Peyer's patch (tissue), 4 donors: Measurements from ENCODE around the gene ARID1A.

Experiments used
- POLR2A ChIP-seq, 2 donors: fragments of 450-650 bp; IDR thresholded peaks; one replicate each; pipeline ENCODE4 v1.5.1; 2017; ENCODE audit warnings: antibody characterized with exemption in 2 of 2, mild to moderate bottlenecking in 2 of 2, moderate library complexity in 2 of 2
- TF ChIP-seq, protein P1 (sequence below), 6 experiments: fragments of 450-650 bp in 4 of 6; fragments of 200-600 bp in 2 of 6; sonication (generic) in 1 of 6; IDR thresholded peaks; one replicate each; pipeline ENCODE4 v1.5.1; 2017 to 2019; ENCODE audit warnings: antibody characterized with exemption in 6 of 6, mild to moderate bottlenecking in 3 of 6, moderate library complexity in 1 of 6

DNA sequence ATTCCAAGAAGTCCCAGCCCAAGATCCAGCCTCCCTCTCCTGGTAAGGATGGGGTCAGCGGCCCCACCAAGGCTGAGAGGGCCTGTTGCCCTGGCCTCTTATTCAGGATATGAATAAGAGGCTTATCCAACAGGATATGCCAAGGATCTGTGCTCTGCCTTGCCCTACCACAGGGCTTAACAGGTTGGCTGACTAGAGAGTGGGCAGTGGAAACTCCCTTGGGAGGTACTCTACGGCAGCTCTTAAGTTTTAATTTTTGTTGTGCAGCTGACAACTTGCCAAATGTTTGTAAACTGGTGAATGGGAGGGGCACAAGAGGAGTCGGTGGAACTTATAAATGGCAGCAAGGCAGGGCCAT is 75.4 kb downstream of the ARID1A start:
- TF ChIP-seq POLR2A (IDR thresholded peaks at IDR 0.05): no peak
- TF ChIP-seq, protein P1, sequence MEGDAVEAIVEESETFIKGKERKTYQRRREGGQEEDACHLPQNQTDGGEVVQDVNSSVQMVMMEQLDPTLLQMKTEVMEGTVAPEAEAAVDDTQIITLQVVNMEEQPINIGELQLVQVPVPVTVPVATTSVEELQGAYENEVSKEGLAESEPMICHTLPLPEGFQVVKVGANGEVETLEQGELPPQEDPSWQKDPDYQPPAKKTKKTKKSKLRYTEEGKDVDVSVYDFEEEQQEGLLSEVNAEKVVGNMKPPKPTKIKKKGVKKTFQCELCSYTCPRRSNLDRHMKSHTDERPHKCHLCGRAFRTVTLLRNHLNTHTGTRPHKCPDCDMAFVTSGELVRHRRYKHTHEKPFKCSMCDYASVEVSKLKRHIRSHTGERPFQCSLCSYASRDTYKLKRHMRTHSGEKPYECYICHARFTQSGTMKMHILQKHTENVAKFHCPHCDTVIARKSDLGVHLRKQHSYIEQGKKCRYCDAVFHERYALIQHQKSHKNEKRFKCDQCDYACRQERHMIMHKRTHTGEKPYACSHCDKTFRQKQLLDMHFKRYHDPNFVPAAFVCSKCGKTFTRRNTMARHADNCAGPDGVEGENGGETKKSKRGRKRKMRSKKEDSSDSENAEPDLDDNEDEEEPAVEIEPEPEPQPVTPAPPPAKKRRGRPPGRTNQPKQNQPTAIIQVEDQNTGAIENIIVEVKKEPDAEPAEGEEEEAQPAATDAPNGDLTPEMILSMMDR (IDR thresholded peaks at IDR 0.05): no peak
